CD4-positive, alpha-beta T cell treated with Interleukin-12 subunit alpha and Interleukin-12 subunit beta, for 1 hour (primary cell): Measurements from ENCODE around the gene LGALS3BP.
"Not testable (repeated sequence)": the region's sequence is repeated elsewhere in the genome, so short reads cannot be mapped to it uniquely, and the experiment has no call there.

Experiments
- DNase-seq: peaks from one replicate; pipeline ENCODE4 v3.0.0-alpha.2; 2020

LGALS3BP gene, protein sequence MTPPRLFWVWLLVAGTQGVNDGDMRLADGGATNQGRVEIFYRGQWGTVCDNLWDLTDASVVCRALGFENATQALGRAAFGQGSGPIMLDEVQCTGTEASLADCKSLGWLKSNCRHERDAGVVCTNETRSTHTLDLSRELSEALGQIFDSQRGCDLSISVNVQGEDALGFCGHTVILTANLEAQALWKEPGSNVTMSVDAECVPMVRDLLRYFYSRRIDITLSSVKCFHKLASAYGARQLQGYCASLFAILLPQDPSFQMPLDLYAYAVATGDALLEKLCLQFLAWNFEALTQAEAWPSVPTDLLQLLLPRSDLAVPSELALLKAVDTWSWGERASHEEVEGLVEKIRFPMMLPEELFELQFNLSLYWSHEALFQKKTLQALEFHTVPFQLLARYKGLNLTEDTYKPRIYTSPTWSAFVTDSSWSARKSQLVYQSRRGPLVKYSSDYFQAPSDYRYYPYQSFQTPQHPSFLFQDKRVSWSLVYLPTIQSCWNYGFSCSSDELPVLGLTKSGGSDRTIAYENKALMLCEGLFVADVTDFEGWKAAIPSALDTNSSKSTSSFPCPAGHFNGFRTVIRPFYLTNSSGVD

DNA sequence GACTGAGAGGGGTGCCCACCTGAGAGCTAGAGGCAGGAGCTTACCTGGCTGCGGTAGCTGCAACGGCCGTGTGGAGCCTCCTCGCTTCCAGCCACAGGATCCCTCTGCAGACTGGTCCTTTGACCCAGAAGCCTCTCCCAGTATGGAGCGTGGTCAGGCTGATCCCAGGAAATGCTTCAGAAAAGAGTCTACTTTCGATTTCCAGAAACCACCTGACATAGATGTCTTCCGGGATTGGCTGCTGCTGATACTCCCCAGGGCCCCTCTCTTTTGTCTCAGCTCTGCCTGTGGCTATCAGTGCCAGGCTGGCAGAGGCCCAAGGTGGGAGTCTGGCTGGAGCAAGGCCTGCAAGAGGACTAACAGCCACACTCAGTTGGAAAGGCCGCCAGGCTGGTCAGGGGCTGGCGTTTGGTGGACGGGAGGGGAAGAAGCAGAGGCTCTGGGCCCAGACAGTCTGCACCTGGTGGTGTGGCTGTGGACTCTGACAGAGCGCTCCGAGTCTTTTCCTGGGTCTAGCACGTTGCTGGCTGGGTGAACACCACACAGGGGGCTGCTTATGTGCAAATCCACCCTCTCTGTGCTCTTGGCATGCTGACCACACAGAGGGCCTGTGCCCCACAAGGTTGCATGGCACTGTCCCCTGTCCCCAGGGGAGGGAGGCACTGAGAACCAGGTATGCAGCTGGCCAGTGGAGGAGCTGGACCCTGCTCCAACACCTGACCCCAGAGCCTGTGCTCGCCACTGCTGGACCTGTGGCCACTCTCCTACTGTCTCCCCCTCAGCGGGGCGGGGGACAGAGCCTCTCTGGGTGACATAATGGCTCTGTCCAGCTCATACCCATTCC, at the start of gene LGALS3BP:
Gene LGALS3BP, minus strand, starts transcription at position 144 of the 844 bp plus-strand sequence. CDS start 2,732 bp downstream, outside the sequence.
- peak; percentile 21 for DNase-seq

GRCh38 chr17:79028496-79029326, 49.0 kb upstream of the LGALS3BP start:
- no peak for DNase-seq

DNA sequence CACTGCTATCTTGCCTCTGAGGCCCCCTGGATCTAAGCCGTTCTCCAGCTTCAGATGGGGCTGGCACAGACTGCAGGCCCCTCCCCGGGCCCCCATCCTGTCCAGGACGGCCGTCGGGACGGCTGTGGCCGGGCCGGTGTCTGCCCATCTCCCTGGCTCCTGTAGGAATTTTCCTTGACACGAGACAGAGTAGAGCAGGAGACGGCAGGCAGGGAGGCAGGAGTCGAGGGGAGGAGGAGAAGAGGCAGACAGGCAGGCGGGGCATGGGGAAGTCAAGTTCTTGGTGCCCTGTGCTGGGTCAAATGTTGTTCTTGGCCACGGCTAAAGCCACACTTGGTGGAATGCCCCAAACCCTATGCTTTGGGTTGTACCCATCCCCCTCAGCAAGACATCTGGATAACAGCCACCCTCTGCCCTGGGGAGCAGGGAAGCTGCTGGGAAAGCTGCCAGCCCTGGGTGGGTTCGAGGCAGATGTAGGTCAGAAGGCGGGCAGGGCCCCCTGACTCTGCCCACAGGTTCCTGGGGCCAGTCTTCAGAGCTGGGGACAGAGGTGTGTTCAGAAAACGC, 48.3 kb upstream of the LGALS3BP start:
- DNase-seq = no peak

- no peak for DNase-seq
These were observed 47.7 kb upstream of the LGALS3BP start for GRCh38 chr17:79027274-79027924.

DNA sequence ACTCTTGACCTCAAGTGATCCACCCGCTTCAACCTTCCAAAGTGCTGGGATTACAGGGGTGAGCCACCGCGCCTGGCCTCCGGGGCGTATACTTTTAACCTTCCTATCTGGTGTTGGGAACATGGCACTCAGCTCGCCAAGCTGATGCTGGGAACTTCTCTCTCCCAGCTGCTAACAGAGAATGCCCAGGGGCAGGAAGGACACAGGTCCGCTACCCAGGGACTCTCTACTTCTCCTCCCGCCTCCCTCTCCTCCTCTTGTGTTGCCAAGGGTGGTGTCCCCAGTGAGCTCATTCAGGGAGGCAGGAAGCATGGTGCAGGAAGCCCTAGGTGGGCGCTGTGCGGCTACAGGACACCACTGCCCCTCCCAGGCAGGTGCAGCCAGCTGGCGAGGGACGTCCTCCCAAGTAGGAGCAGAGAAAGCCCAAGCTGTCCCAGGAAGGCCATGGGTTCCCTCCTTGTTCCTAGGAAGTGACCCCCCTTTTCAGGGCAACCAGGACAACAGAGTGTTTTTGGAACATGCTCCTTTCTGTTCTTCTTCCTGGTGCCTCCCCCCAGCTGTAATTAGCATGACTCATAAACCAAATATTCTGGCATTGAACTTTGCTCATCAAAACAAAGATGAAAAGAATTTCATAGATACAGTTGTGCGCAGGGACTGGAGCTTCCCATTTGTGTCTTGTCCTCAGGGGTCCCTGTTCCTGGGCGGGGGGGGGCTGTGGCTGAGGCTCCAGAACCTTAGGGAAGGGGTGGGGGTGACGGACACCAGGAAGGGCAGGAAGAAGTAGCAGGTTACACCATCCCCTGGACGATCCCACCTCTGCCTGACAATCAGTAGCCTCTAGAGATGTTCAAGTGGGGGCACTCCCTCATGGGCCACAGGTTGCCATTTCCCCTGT, 46.9 kb upstream of the LGALS3BP start:
- DNase-seq = no peak

- no peak for DNase-seq
These were observed 45.4 kb upstream of the LGALS3BP start for GRCh38 chr17:79024901-79025737.

GRCh38 chr17:79023886-79024771, 44.4 kb upstream of the LGALS3BP start, which contains the start of gene C1QTNF1:
TSS of gene C1QTNF1 (plus strand) at chr17:79024169. CDS start at chr17:79043969, 19,800 bp downstream.
- peak; percentile 15 for DNase-seq

DNA sequence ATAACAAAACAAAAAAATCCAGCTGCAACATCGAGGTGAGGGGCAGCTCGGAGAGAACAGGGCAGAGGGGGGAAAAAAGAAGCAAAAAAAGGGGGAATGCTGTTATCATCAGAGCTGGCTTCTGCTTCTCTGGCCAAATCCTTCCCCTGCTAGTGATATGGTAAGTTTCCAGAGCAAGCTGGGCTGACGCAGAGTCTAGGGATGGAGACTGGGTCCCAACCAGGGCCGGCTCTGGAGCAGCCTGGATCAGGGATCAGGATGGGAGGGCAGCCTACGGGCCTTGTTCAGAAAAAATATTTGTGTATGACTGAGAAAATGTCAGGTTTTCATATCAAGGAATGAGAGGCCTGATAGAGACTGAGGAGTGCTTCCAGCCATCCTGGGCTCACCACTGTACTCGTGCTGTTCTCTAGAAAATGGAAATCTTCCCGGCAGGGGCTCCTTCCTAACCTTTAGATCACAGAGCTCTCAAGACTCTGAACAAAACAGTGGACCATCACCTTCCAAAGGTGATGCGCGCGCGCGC, 43.5 kb upstream of the LGALS3BP start:
- DNase-seq = no peak

- DNase-seq = no peak
These were observed 42.8 kb upstream of the LGALS3BP start for GRCh38 chr17:79022507-79022991.

DNA sequence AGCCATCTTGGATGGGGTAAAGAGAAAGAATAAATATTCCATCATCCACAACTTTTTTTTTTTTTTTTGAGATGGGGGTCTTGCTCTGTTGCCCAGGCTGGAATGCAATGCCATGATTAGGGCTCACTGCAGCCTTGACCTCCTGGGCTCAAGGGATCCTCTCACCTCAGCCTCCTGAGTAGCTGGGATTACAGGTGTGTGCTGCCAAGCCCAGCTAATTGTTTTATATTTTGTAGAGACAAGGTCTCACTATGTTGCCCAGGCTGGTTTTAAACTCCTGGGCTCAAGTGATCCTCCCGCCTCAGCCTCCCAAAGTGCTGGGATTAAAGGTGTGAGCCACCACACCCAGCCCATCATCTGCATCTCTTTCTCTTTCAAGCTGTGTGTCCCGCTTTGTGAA, 42.2 kb upstream of the LGALS3BP start:
- DNase-seq = not testable (repeated sequence)

- no peak for DNase-seq
These were observed 41.0 kb upstream of the LGALS3BP start for GRCh38 chr17:79020631-79021301.

GRCh38 chr17:79019632-79020584, 40.2 kb upstream of the LGALS3BP start:
- peak; percentile 55 for DNase-seq

GRCh38 chr17:79019261-79019631, 39.5 kb upstream of the LGALS3BP start:
- no peak for DNase-seq

DNA sequence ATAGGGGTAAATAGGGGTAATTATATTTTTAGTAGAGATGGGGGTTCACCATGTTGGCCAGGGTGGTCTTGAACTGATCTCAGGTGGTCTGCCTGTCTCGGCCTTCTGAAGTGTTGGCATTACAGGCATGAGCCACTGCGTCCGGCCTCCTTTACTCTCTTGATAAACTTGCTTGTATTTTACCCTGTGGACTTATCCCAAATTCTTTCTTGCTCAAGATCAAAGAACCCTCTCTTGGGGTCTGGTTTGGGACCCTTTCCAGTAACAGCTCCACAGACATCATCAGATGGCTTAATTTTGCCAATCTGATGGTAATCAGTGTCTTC, 38.6 kb upstream of the LGALS3BP start:
- DNase-seq = no peak

- no peak for DNase-seq
These were observed 38.0 kb upstream of the LGALS3BP start for GRCh38 chr17:79017546-79018369.
